Activated CD8-positive, alpha-beta memory T cell treated with anti-CD3 and anti-CD28 coated beads, Interleukin-2, amount 50 U/mL, for 1 hour (primary cell): Measurements from ENCODE around the gene ANKRD13D.
"Not testable (repeated sequence)": the region's sequence is repeated elsewhere in the genome, so short reads cannot be mapped to it uniquely, and the experiment has no call there.

Experiments
- DNase-seq: peaks from one replicate; pipeline ENCODE4 v3.0.0-alpha.2; 2020; ENCODE audit errors: extremely low read depth

ANKRD13D gene

GRCh38 chr11:67289226-67289650 lies at the start of gene ANKRD13D:
Gene ANKRD13D, plus strand, starts transcription at chr11:67289303. Its CDS starts 158 bp downstream, at chr11:67289461.
- DNase-seq: no peak

- DNase-seq: peak; percentile 91
These were observed 49.1 kb upstream of the ANKRD13D start for GRCh38 chr11:67239783-67240575.

GRCh38 chr11:67240576-67241389 lies 48.3 kb upstream of the ANKRD13D start:
- DNase-seq: peak; percentile 78

GRCh38 chr11:67242548-67242947 lies 46.6 kb upstream of the ANKRD13D start:
- DNase-seq: no peak

GRCh38 chr11:67243051-67243450 lies 46.1 kb upstream of the ANKRD13D start:
- no peak for DNase-seq

GRCh38 chr11:67245046-67245445 lies 44.1 kb upstream of the ANKRD13D start:
- DNase-seq: no peak

- no peak for DNase-seq
These were observed 41.1 kb upstream of the ANKRD13D start for GRCh38 chr11:67247946-67248550.

- DNase-seq: no peak
These were observed 40.5 kb upstream of the ANKRD13D start for GRCh38 chr11:67248653-67249052.

- DNase-seq: no peak
These were observed 38.8 kb upstream of the ANKRD13D start for GRCh38 chr11:67250059-67251043.

GRCh38 chr11:67251841-67252240 lies 37.3 kb upstream of the ANKRD13D start:
- no peak for DNase-seq

GRCh38 chr11:67252831-67253239 lies 36.3 kb upstream of the ANKRD13D start:
- DNase-seq: no peak

- no peak for DNase-seq
These were observed 35.1 kb upstream of the ANKRD13D start for GRCh38 chr11:67253872-67254624.

GRCh38 chr11:67254798-67255197 lies 34.3 kb upstream of the ANKRD13D start:
- no peak for DNase-seq

GRCh38 chr11:67255353-67255752 lies 33.8 kb upstream of the ANKRD13D start:
- no peak for DNase-seq

- no peak for DNase-seq
These were observed 33.2 kb upstream of the ANKRD13D start for GRCh38 chr11:67255864-67256263.

GRCh38 chr11:67256477-67257135 lies 32.5 kb upstream of the ANKRD13D start:
- DNase-seq: no peak

GRCh38 chr11:67260406-67260805 lies 28.7 kb upstream of the ANKRD13D start:
- DNase-seq: no peak

GRCh38 chr11:67260885-67261639 lies 28.0 kb upstream of the ANKRD13D start:
- DNase-seq: not testable (repeated sequence)

- no peak for DNase-seq
These were observed 27.5 kb upstream of the ANKRD13D start for GRCh38 chr11:67261640-67261945.
